Adipocyte (in vitro differentiated cells): ENCODE data around the gene MCM3AP.
"Not testable (repeated sequence)": the region's sequence is repeated elsewhere in the genome, so short reads cannot be mapped to it uniquely, and the experiment has no call there.

Experiments used
- DNase-seq: peaks from one replicate; pipeline ENCODE4 v3.0.0-alpha.2; 2015; ENCODE audit warnings: low read depth
- H3K27me3 ChIP-seq: replicated peaks from 2 replicates; pipeline ENCODE4 v1.7.0; 2013; ENCODE audit warnings: mild to moderate bottlenecking, low read length, moderate library complexity; ENCODE audit not compliant: control insufficient read depth, insufficient read depth
- H3K36me3 ChIP-seq: 2 replicates; pipeline ENCODE4 v1.7.0; 2013; ENCODE audit warnings: low read length, mild to moderate bottlenecking, moderate library complexity; ENCODE audit not compliant: control insufficient read depth, insufficient read depth, severe bottlenecking
- H3K4me1 ChIP-seq: 2 replicates; pipeline ENCODE4 v1.7.0; 2013; ENCODE audit warnings: mild to moderate bottlenecking, low read length, moderate library complexity; ENCODE audit not compliant: control insufficient read depth, insufficient read depth
- H3K4me3 ChIP-seq: 2 replicates; pipeline ENCODE4 v1.7.0; 2013; ENCODE audit warnings: mild to moderate bottlenecking, low read length, moderate library complexity
- H3K9ac ChIP-seq: 2 replicates; pipeline ENCODE4 v1.7.0; 2013; ENCODE audit warnings: mild to moderate bottlenecking, low read length, moderate library complexity
- H3K9me3 ChIP-seq: 2 replicates; pipeline ENCODE4 v1.7.0; 2013; ENCODE audit warnings: mild to moderate bottlenecking, low read length, moderate library complexity; ENCODE audit not compliant: control insufficient read depth

Gene MCM3AP

DNA sequence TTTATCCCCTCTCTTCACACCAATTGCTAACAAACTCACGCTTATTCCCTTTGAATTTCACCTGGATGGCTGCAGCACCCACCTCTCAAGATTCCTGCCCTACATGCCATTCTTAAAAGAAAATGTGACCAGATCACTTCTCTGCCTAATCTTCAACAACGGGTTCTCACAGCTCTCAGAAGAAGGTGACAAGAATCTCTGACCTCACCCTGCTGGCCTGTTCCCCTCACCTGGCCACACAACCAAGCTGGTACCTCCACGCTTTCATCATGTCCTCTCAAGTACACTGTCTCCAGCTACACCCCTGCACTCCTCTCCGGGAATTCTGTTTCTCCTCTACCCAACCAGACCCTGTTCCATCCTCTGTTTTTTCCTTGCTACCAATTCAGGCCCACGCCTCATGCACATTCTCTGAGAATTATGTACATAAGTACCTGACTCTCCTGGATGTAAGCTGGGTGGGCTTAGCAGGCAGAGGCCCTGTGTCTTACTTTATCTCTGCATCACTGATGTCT, 50.9 kb downstream of the MCM3AP start:
- DNase-seq = no peak
- Histone ChIP-seq H3K36me3 (peaks cover 64% of the 10 kb centered on the region), H3K9ac (no peak overlapping the region), H3K4me3 (no peak overlapping the region), H3K27me3 (no peaks in the 10 kb centered on the region), H3K9me3 (no peaks in the 10 kb centered on the region), H3K4me1 (no peaks in the 10 kb centered on the region)

- H3K36me3 ChIP-seq = peaks cover 23% of the 10 kb centered on the region
- peak overlapping the region; percentile 68 for H3K9ac ChIP-seq
- no peak for DNase-seq
- no peaks in the 10 kb centered on the region for H3K9me3 ChIP-seq
- peaks cover 22% of the 10 kb centered on the region for H3K4me1 ChIP-seq
- no peaks in the 10 kb centered on the region for H3K27me3 ChIP-seq
- peak overlapping the region; percentile 74 for H3K4me3 ChIP-seq
Observed at GRCh38 chr21:46229923-46230260, 55.5 kb downstream of the MCM3AP start.

- H3K36me3 ChIP-seq = peaks cover 19% of the 10 kb centered on the region
- no peak for DNase-seq
- peak overlapping the region; percentile 68 for H3K9ac ChIP-seq
- no peaks in the 10 kb centered on the region for H3K9me3 ChIP-seq
- H3K4me3 ChIP-seq = peak overlapping the region; percentile 74
- H3K27me3 ChIP-seq = no peaks in the 10 kb centered on the region
- H3K4me1 ChIP-seq = peaks cover 22% of the 10 kb centered on the region
Observed at GRCh38 chr21:46229133-46229922, 56.1 kb downstream of the MCM3AP start.

GRCh38 chr21:46228345-46229051, 56.9 kb downstream of the MCM3AP start, which contains the start of gene LSS:
LSS (minus strand) TSS chr21:46228774; CDS start chr21:46228745, 29 bp downstream.
- H3K27me3 ChIP-seq = no peaks in the 10 kb centered on the region
- peaks cover 13% of the 10 kb centered on the region for H3K36me3 ChIP-seq
- H3K4me3 ChIP-seq = peak within 1 kb of the TSS; percentile 97
- H3K4me1 ChIP-seq = peaks cover 22% of the 10 kb centered on the region
- peak within 1 kb of the TSS; percentile 97 for H3K9ac ChIP-seq
- H3K9me3 ChIP-seq = no peaks in the 10 kb centered on the region
- DNase-seq = peak; percentile 99

- Histone ChIP-seq H3K4me1 (peaks cover 22% of the 10 kb centered on the region), H3K36me3 (peaks cover 10% of the 10 kb centered on the region)
- DNase-seq = peak; percentile 48
Observed at GRCh38 chr21:46227811-46228344, 57.5 kb downstream of the MCM3AP start.

GRCh38 chr21:46226920-46227599, 58.4 kb downstream of the MCM3AP start:
- H3K9me3 ChIP-seq = no peaks in the 10 kb centered on the region
- H3K27me3 ChIP-seq = no peaks in the 10 kb centered on the region
- peaks cover 15% of the 10 kb centered on the region for H3K36me3 ChIP-seq
- peaks cover 22% of the 10 kb centered on the region for H3K4me1 ChIP-seq
- DNase-seq = peak; percentile 76
- peak overlapping the region; percentile 97 for H3K9ac ChIP-seq
- peak overlapping the region; percentile 97 for H3K4me3 ChIP-seq

More at GRCh38 chr21:46227811-46228344, 57.5 kb downstream of the MCM3AP start:
- peak overlapping the region; percentile 97 for H3K9ac ChIP-seq
- peak overlapping the region; percentile 97 for H3K4me3 ChIP-seq
- H3K27me3 ChIP-seq = no peaks in the 10 kb centered on the region
- H3K9me3 ChIP-seq = no peaks in the 10 kb centered on the region

DNA sequence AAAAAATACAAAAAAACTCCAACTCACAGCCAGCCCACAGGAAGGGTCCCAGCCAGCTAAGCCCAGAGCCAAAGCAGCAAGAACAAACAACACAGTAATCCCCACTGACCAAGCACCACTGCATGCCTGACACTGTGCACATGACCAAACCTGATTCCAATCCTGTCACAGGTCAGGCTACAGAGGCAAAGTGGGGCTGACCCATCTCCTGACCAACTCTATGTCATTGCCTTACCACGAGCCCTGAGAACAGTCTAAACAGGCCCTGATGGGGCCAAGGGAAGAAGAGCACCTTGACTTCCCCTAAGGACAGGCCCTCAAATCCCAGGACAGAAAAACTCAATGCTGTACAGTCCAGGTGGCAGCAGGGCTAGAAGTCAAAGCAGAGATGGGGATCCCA, 59.3 kb downstream of the MCM3AP start:
- peaks cover 22% of the 10 kb centered on the region for H3K4me1 ChIP-seq
- no peak for DNase-seq
- H3K36me3 ChIP-seq = peaks cover 24% of the 10 kb centered on the region
- H3K4me3 ChIP-seq = peak overlapping the region; percentile 97
- H3K9me3 ChIP-seq = no peaks in the 10 kb centered on the region
- H3K27me3 ChIP-seq = no peaks in the 10 kb centered on the region
- peak overlapping the region; percentile 97 for H3K9ac ChIP-seq

GRCh38 chr21:46223661-46224060, 61.8 kb downstream of the MCM3AP start:
- not testable (repeated sequence) for H3K9ac ChIP-seq, H3K27me3 ChIP-seq, H3K9me3 ChIP-seq, DNase-seq, H3K4me3 ChIP-seq
- H3K36me3 ChIP-seq = peaks cover 48% of the 10 kb centered on the region
- peaks cover 22% of the 10 kb centered on the region for H3K4me1 ChIP-seq

GRCh38 chr21:46223217-46223616, 62.2 kb downstream of the MCM3AP start:
- no peaks in the 10 kb centered on the region for H3K9me3 ChIP-seq
- peak overlapping the region; percentile 28 for H3K9ac ChIP-seq
- peaks cover 52% of the 10 kb centered on the region for H3K36me3 ChIP-seq
- H3K27me3 ChIP-seq = no peaks in the 10 kb centered on the region
- no peak for DNase-seq
- H3K4me1 ChIP-seq = peaks cover 22% of the 10 kb centered on the region
- no peak overlapping the region for H3K4me3 ChIP-seq

GRCh38 chr21:46222436-46223116, 62.8 kb downstream of the MCM3AP start:
- no peak overlapping the region for H3K4me3 ChIP-seq
- H3K27me3 ChIP-seq = no peaks in the 10 kb centered on the region
- peak overlapping the region; percentile 28 for H3K9ac ChIP-seq
- H3K4me1 ChIP-seq = peaks cover 21% of the 10 kb centered on the region
- no peak for DNase-seq
- H3K9me3 ChIP-seq = no peaks in the 10 kb centered on the region
- H3K36me3 ChIP-seq = peaks cover 56% of the 10 kb centered on the region
